NCI-H345 (cell line): ENCODE data around the gene THBD.

Experiments
- DNase-seq: peaks from one replicate; lab custom pipeline; 2025; lab: John Stamatoyannopoulos, UW

The THBD gene

GRCh38 chr20:23084845-23085365, 35.4 kb upstream of the THBD start:
- DNase-seq, result no peak

GRCh38 chr20:23084282-23084844, 34.9 kb upstream of the THBD start:
- no peak for DNase-seq

GRCh38 chr20:23083553-23084220, 34.2 kb upstream of the THBD start:
- no peak for DNase-seq

GRCh38 chr20:23082846-23083552, 33.5 kb upstream of the THBD start:
- no peak for DNase-seq

GRCh38 chr20:23081263-23081819, 31.9 kb upstream of the THBD start:
- no peak for DNase-seq

GRCh38 chr20:23080521-23080920, 31.0 kb upstream of the THBD start:
- no peak for DNase-seq

- DNase-seq, result no peak
Measured at GRCh38 chr20:23079926-23080325, 30.5 kb upstream of the THBD start.

- no peak for DNase-seq
Measured at GRCh38 chr20:23079016-23079351, 29.5 kb upstream of the THBD start.

GRCh38 chr20:23078351-23079015, 29.0 kb upstream of the THBD start:
- DNase-seq, result no peak

- no peak for DNase-seq
Measured at GRCh38 chr20:23077277-23077676, 27.8 kb upstream of the THBD start.

- no peak for DNase-seq
Measured at GRCh38 chr20:23074052-23074451, 24.6 kb upstream of the THBD start.

GRCh38 chr20:23072892-23073586, 23.6 kb upstream of the THBD start:
- DNase-seq, result no peak

GRCh38 chr20:23071996-23072395, 22.5 kb upstream of the THBD start:
- no peak for DNase-seq

GRCh38 chr20:23071398-23071797, 21.9 kb upstream of the THBD start:
- DNase-seq, result no peak

GRCh38 chr20:23069108-23069507, 19.6 kb upstream of the THBD start:
- no peak for DNase-seq

GRCh38 chr20:23068283-23068682, 18.8 kb upstream of the THBD start:
- no peak for DNase-seq

- DNase-seq, result no peak
Measured at GRCh38 chr20:23066772-23067171, 17.3 kb upstream of the THBD start.

- no peak for DNase-seq
Measured at GRCh38 chr20:23065266-23066201, 16.1 kb upstream of the THBD start.

GRCh38 chr20:23063581-23063980, 14.1 kb upstream of the THBD start:
- no peak for DNase-seq

GRCh38 chr20:23063168-23063567, 13.7 kb upstream of the THBD start:
- DNase-seq, result no peak

GRCh38 chr20:23062632-23063031, 13.2 kb upstream of the THBD start:
- DNase-seq, result no peak
